Testis (tissue), 2 donors: ENCODE results near the gene SLC16A12.

Source experiments
- CTCF ChIP-seq, 3 experiments: fragments of 450-650 bp in 2 of 3; fragments of 200-600 bp in 1 of 3; sonication (generic) in 1 of 3; IDR thresholded peaks; one replicate each; pipeline ENCODE4 v1.5.1; 2016 to 2019; ENCODE audit warnings: antibody characterized with exemption in 3 of 3, mild to moderate bottlenecking in 2 of 3, moderate library complexity in 1 of 3
- POLR2A ChIP-seq: fragments of 450-650 bp; IDR thresholded peaks from one replicate; pipeline ENCODE4 v1.6.1; 2017; ENCODE audit warnings: antibody characterized with exemption, mild to moderate bottlenecking, moderate library complexity

GRCh38 chr10:89471110-89471809, 64.1 kb downstream of the SLC16A12 start:
- TF ChIP-seq CTCF (IDR thresholded peaks at IDR 0.05) = no peak
- TF ChIP-seq POLR2A = no peak
